B cell (primary cell): ENCODE data around the gene MMP11. TPM values are rescaled to one million over a fixed set of nuclear protein-coding genes. Genes with fewer than 3 reads are reported as not detected.

Experiments
- ATAC-seq: fragments of 200-7000 bp; cut with Tn5 transposase; one replicate; pipeline ENCODE4 v1.10.0; 2021; ENCODE audit warnings: low read depth, mild to moderate bottlenecking, moderate number of reproducible peaks, moderate library complexity
- CTCF ChIA-PET: fragments of 350-600 bp; sonication (Branson Sonifier 250); formaldehyde crosslinking; loops from one replicate; lab custom pipeline; 2021; ENCODE audit warnings: antibody characterized with exemption, inconsistent platforms; lab: Charles Lee
- POLR2A ChIA-PET: fragments of 350-600 bp; sonication (Branson Sonifier 250); formaldehyde crosslinking; loops from one replicate; lab custom pipeline; 2021; ENCODE audit warnings: antibody characterized with exemption; lab: Charles Lee
- DNase-seq: peaks from one replicate; pipeline ENCODE4 v3.0.0; 2013
- H2AFZ ChIP-seq: 2 replicates; pipeline ENCODE4 v1.6.1; 2012; ENCODE audit warnings: mild to moderate bottlenecking, low read depth, low read length; ENCODE audit not compliant: insufficient read depth, poor library complexity, severe bottlenecking
- H3K27ac ChIP-seq, 2 donors: 1 replicate in 1 of 2; 2 replicates in 1 of 2; pipeline ENCODE4 v1.5.1; 2012 to 2013; ENCODE audit warnings: low read length in 2 of 2, mild to moderate bottlenecking in 2 of 2, moderate library complexity in 1 of 2
- H3K27me3 ChIP-seq, 4 experiments: fragments of 200-600 bp in 1 of 4; sonication (generic) in 1 of 4; replicated peaks in 1 of 4; 1 replicate in 2 of 4; 2 replicates in 2 of 4; pipeline versions ENCODE4 v1.6.1 to v1.7.0; 2013 to 2016; ENCODE audit warnings: low read length in 3 of 4, mild to moderate bottlenecking in 2 of 4, mixed read lengths in 1 of 4, moderate library complexity in 1 of 4; ENCODE audit not compliant: insufficient read depth in 4 of 4, control insufficient read depth in 3 of 4; ENCODE audit errors: control extremely low read depth in 1 of 4
- H3K36me3 ChIP-seq, 2 experiments: replicated peaks in 1 of 2; 1 replicate in 1 of 2; 2 replicates in 1 of 2; pipeline versions ENCODE4 v1.6.1 to v1.7.1; 2013; ENCODE audit warnings: low read length in 1 of 2; ENCODE audit not compliant: insufficient read depth in 2 of 2, control insufficient read depth in 1 of 2; ENCODE audit errors: control extremely low read depth in 1 of 2, extremely low read depth in 1 of 2
- H3K4me1 ChIP-seq, 2 donors: fragments of 200-600 bp in 1 of 2; sonication (generic) in 1 of 2; 1 replicate in 1 of 2; 2 replicates in 1 of 2; pipeline versions ENCODE4 v1.5.1 to v1.6.1; 2013 to 2017; ENCODE audit warnings: low read length in 2 of 2; ENCODE audit not compliant: control insufficient read depth in 2 of 2, insufficient read depth in 2 of 2
- H3K4me2 ChIP-seq: replicated peaks from 2 replicates; pipeline ENCODE3; 2012; ENCODE audit warnings: mild to moderate bottlenecking, low read depth, low read length; ENCODE audit not compliant: poor library complexity, severe bottlenecking
- H3K4me3 ChIP-seq, 5 experiments: fragments of 200-600 bp in 1 of 5; sonication (generic) in 1 of 5; 1 replicate in 3 of 5; 2 replicates in 2 of 5; pipeline versions ENCODE4 v1.5.1 to v1.7.0; 2011 to 2016; ENCODE audit warnings: low read length in 4 of 5, mild to moderate bottlenecking in 4 of 5, low read depth in 2 of 5, control low read depth in 1 of 5, moderate library complexity in 1 of 5; ENCODE audit not compliant: insufficient read depth in 1 of 5; ENCODE audit errors: control extremely low read depth in 1 of 5, extremely low read depth in 1 of 5
- H3K79me2 ChIP-seq: fragments of 200-600 bp; sonication (generic); one replicate; pipeline ENCODE4 v1.6.0; 2016; ENCODE audit warnings: low read length; ENCODE audit not compliant: control insufficient read depth, insufficient read depth
- H3K9ac ChIP-seq: fragments of 200-600 bp; sonication (generic); 2 replicates; pipeline ENCODE4 v1.6.1; 2017; ENCODE audit warnings: mild to moderate bottlenecking, low read length, moderate library complexity
- H3K9me3 ChIP-seq, 3 donors: one replicate each; pipeline versions ENCODE4 v1.6.1 to v1.7.1; 2013; ENCODE audit warnings: low read length in 2 of 3; ENCODE audit not compliant: control insufficient read depth in 2 of 3, insufficient read depth in 1 of 3; ENCODE audit errors: control extremely low read depth in 1 of 3
- H4K20me1 ChIP-seq: 2 replicates; pipeline ENCODE4 v1.6.0; 2012; ENCODE audit warnings: mild to moderate bottlenecking, low read length; ENCODE audit not compliant: insufficient read depth, control insufficient read depth, poor library complexity, severe bottlenecking
- H3K27ac Mint-ChIP-seq: one replicate; pipeline ENCODE4 v1.8.0; 2021; ENCODE audit warnings: mixed read lengths
- H3K27me3 Mint-ChIP-seq: one replicate; pipeline ENCODE4 v1.8.0; 2021; ENCODE audit warnings: mixed read lengths
- H3K4me1 Mint-ChIP-seq: one replicate; pipeline ENCODE4 v1.8.0; 2021; ENCODE audit warnings: mixed read lengths
- H3K4me3 Mint-ChIP-seq: one replicate; pipeline ENCODE4 v1.8.0; 2021; ENCODE audit warnings: mixed read lengths
- H3K9me3 Mint-ChIP-seq: one replicate; pipeline ENCODE4 v1.8.0; 2022; ENCODE audit warnings: mixed read lengths; ENCODE audit not compliant: insufficient read depth
- EZH2 ChIP-seq: IDR thresholded peaks from 2 replicates; pipeline ENCODE4 v1.6.1; 2012; ENCODE audit warnings: borderline replicate concordance, low read depth, mild to moderate bottlenecking, moderate library complexity, low read length; ENCODE audit not compliant: insufficient read depth, poor library complexity, severe bottlenecking
- WGBS: methylation state at CpG from one replicate; pipeline ENCODE4 v1.1.5; 2013; ENCODE audit warnings: missing lambda C conversion rate; ENCODE audit not compliant: insufficient coverage; 5-methylcytosine and 5-hydroxymethylcytosine counted together
- intact Hi-C: fragments of 100-400 bp; cut with micrococcal nuclease; formaldehyde crosslinking; loops from one replicate; pipeline ENCODE4 v1.10.0; 2022
- polyA plus RNA-seq: library from polyadenylated mRNA; depleted of rRNA; stranded (reverse); fragments of >200 nt; gene quantifications from 2 replicates; pipeline ENCODE4 v1.2.3, GENCODE V29; 2012
- total RNA-seq, 2 donors: library from RNA; stranded (reverse); fragments of 120-200 nt in 1 of 2; gene quantifications; 1 replicate in 1 of 2; 2 replicates in 1 of 2; pipeline versions ENCODE4 v1.2.3 to v1.2.4, GENCODE V29; 2013 to 2022
- TF ChIP-seq, protein P1 (sequence below): fragments of 200-600 bp; IDR thresholded peaks from one replicate; pipeline ENCODE4 v1.8.0; 2022; ENCODE audit warnings: antibody characterized with exemption, mild to moderate bottlenecking

MMP11 gene
- total and polyA plus RNA-seq, 2 donors (not counting 1 experiment from before 2014, with no cell fraction given): 11.6 to 19.0 TPM

DNA sequence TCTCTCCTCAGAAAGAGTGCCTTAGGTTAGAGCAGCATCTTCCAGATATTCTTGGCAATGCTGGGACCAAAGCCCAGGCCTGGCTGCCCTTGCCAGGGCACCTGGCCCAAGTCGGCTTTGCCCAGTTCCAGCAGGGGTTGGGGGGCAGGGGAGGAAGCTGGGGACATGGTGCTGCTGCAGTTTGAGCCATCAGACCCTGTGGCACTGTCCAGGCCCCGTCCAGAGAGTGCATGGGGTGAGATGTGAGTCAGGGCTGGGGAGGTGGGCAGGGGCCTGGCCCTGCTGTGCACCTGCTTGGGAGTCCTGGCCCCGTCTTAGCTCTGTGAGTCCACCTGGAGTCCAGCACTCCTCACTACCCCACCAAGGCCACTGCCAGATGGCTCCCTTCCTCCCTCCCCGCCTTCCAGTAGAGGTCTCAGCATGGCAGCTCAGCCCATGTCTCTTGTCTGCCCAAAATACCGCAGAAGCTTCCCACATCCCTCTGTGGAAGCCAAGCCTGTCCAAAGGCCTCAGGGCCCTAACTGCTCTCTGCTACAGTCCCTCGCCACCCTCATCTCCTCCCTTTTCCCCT, 49.5 kb downstream of the MMP11 start:
- Mint-ChIP-seq H3K27ac (peak overlapping the region; percentile 79), H3K4me3 (no peak overlapping the region), H3K4me1 (peaks cover 55% of the 10 kb centered on the region), H3K27me3 (no peaks in the 10 kb centered on the region), H3K9me3 (no peaks in the 10 kb centered on the region)
- Histone ChIP-seq H3K4me3 (no peak overlapping the region), H3K79me2 (peaks cover 60% of the 10 kb centered on the region), H3K36me3 (peaks cover 7 to 79% of the 10 kb centered on the region in 2 experiments), H3K27ac (peak overlapping the region in 1 of 2 donors; percentile 1), H3K27me3 (no peaks in the 10 kb centered on the region), H4K20me1 (peaks cover 39% of the 10 kb centered on the region), H3K9me3 (no peaks in the 10 kb centered on the region), H3K4me1 (peaks cover 42% of the 10 kb centered on the region in 2 donors), H3K4me2 (no peak overlapping the region), H3K9ac (no peak overlapping the region), H2AFZ (no peak overlapping the region)
- ChIA-PET CTCF (interaction anchor here (0.8 to 1.7 kb wide), 2 partner anchors 24 to 27 kb away, joined by 3 to 7 read pairs; no protein-coding TSS in a partner anchor), POLR2A (interaction anchor here (0.5 to 1.5 kb wide), 4 partner anchors 16 to 115 kb away, joined by 3 to 8 read pairs (median 3); partner anchors contain the start of gene DERL3)
- ATAC-seq (no peak), DNase-seq (no peak)
- TF ChIP-seq EZH2: no peak
- TF ChIP-seq, protein P1, sequence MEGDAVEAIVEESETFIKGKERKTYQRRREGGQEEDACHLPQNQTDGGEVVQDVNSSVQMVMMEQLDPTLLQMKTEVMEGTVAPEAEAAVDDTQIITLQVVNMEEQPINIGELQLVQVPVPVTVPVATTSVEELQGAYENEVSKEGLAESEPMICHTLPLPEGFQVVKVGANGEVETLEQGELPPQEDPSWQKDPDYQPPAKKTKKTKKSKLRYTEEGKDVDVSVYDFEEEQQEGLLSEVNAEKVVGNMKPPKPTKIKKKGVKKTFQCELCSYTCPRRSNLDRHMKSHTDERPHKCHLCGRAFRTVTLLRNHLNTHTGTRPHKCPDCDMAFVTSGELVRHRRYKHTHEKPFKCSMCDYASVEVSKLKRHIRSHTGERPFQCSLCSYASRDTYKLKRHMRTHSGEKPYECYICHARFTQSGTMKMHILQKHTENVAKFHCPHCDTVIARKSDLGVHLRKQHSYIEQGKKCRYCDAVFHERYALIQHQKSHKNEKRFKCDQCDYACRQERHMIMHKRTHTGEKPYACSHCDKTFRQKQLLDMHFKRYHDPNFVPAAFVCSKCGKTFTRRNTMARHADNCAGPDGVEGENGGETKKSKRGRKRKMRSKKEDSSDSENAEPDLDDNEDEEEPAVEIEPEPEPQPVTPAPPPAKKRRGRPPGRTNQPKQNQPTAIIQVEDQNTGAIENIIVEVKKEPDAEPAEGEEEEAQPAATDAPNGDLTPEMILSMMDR: no peak
- 93% methylated on average over 5 of the region's 6 CpGs for WGBS
- intact Hi-C loops: no loop called here

DNA sequence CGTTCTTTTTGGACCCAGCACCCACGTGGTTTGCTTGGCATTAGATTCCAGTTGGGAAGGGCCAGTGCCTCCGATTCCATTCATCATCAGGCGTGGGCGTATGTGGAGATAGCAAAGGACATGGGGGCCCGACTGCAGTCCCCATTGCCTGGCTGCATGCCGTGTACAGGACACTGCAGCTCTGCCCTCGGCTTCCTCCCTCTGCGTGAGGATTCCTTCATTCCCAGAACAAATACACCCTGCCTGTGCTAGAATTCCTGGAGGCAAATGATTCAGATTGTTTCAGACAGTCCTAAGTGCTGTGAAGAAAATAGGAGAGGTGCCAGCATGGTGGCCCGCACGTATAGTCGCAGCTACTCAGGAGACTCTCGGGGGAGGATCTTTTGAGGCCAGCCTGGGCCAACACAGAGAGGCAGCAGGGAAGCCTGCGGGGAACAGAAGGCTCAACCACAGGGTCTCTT, 50.7 kb downstream of the MMP11 start:
- no peak for DNase-seq
- POLR2A ChIA-PET: no interaction called here
- no peak overlapping the region for H3K4me3 Mint-ChIP-seq
- H3K9me3 Mint-ChIP-seq: no peaks in the 10 kb centered on the region
- Histone ChIP-seq H3K36me3 (peaks cover 4 to 83% of the 10 kb centered on the region in 2 experiments), H2AFZ (no peak overlapping the region), H3K9me3 (no peaks in the 10 kb centered on the region), H3K79me2 (peaks cover 61% of the 10 kb centered on the region), H3K4me2 (no peak overlapping the region), H4K20me1 (peaks cover 46% of the 10 kb centered on the region), H3K27ac (no peak overlapping the region), H3K9ac (no peak overlapping the region), H3K4me1 (peaks cover 30 to 31% of the 10 kb centered on the region in 2 donors), H3K4me3 (no peak overlapping the region), H3K27me3 (no peaks in the 10 kb centered on the region)
- no peak for ATAC-seq
- no peaks in the 10 kb centered on the region for H3K27me3 Mint-ChIP-seq
- TF ChIP-seq, protein P1: no peak
- TF ChIP-seq EZH2: no peak
- 98% methylated on average over 13 of the region's 14 CpGs for WGBS
- intact Hi-C loops: no loop called here
- CTCF ChIA-PET: interaction anchor here (1.4 to 2.0 kb wide), 2 partner anchors 16 to 22 kb away, joined by 3 to 5 read pairs; no protein-coding TSS in a partner anchor
- H3K27ac Mint-ChIP-seq: peak overlapping the region; percentile 79
- peaks cover 53% of the 10 kb centered on the region for H3K4me1 Mint-ChIP-seq
